HG03460 (cell line): ENCODE data around the gene THADA.
"Not testable (repeated sequence)": the region's sequence is repeated elsewhere in the genome, so short reads cannot be mapped to it uniquely, and the experiment has no call there.

ENCODE experiments used
- ATAC-seq: cut with Tn5 transposase; IDR thresholded peaks from one replicate; pipeline ENCODE4 v1.9.1; 2021; ENCODE audit not compliant: unreplicated experiment

The THADA gene

DNA sequence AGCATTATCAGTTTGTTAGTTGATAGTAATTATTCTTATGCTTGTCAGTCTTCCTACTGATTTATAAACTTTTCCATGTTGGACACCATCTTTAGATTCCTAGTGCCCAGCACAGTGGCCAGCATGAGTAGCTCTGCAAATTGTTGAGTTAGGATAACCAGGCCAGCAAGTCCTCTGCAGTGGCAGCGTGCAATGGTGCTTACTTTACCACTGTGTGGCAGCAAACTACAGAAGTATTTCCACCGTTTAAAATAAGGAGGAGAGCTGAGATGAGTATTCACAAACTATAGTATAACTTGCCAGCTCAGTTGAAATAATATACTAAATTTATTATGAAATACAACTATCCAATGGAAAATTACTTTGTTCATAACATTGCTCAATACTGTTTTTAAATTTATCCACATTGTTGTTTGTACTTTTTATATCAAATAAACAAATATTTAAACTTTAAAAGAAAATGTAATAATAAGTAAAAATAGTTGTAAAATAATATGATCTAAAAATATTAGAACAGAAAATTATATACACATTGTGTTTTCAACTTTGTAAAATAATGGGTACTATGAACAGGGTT lies 9.3 kb upstream of the THADA start:
- ATAC-seq, result no peak

DNA sequence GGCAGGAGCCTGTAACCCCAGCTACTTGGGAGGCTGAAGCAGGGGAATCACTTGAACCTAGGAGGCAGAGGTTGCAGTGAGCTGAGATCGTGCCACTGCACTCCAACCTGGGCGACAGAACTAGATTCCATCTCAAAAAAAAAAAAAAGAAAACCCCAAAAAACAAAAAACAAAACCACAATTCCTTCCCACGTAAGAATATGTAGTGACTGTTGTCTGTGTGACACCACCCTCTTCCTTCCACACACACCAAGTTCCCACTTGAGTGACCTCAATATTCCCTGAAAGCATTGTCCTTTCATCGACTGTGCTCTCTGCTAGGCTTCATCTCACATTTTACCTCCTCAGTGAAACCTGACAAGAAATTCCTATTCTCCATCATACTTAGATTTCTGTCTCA lies 8.8 kb upstream of the THADA start:
- ATAC-seq, result no peak

DNA sequence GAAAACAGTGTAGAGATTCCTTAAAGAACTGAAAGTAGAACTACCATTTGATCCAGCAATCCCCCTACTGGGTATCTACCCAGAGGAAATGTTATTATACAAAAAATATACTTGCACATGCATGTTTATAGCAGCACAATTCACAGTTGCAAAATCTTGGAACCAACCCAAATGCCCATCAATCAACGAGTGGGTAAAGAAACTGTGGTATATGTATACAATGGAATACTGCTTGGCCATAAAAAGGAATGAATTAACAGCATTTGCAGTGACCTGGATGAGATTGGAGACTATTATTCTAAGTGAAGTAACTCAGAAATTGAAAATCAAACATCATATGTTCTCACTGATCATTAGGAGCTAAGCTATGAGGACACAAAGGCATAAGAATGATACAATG lies 4.8 kb upstream of the THADA start:
- not testable (repeated sequence) for ATAC-seq

GRCh38 chr2:43594875-43595274 lies 963 bp downstream of the THADA start:
- no peak for ATAC-seq

GRCh38 chr2:43593254-43593653 lies 2.6 kb downstream of the THADA start:
- no peak for ATAC-seq

- no peak for ATAC-seq
These were observed 3.4 kb downstream of the THADA start for GRCh38 chr2:43592443-43592842.

GRCh38 chr2:43585708-43586107 lies 10.1 kb downstream of the THADA start:
- no peak for ATAC-seq

DNA sequence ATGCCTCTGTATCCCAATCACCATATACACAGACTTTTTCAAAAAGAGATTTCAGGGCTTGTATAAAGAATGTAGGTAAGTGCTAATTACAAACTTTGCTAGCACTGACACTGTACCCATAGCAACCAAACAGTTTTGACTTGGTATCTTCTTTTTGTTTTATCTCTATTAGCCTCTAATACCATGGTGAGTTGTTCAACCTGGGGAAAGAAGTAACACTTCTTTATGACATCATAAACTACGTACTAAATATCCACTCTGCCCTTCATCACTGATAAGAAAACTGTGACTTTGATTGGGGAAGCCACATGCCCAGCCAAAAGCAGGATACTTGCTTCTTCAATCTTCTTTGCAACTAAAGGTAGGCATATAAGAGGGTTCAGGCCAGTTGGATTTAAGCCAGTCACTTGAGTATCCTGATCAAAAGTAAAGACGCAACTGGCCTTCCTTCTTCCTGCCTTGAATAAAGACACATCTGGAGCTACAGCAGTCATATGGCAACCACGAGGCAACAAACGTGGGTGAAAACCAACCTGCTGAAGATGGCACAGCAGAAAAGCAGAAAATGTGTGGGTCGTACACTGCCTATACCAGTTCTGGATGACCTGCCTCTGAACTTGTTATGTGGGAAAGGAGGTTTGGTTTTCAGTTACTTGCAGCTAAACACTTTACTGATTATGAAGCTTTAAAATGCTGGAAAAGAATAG lies 16.4 kb downstream of the THADA start:
- ATAC-seq, result no peak

GRCh38 chr2:43576981-43577892 lies 18.6 kb downstream of the THADA start:
- ATAC-seq, result no peak

GRCh38 chr2:43572244-43572643 lies 23.6 kb downstream of the THADA start:
- no peak for ATAC-seq

DNA sequence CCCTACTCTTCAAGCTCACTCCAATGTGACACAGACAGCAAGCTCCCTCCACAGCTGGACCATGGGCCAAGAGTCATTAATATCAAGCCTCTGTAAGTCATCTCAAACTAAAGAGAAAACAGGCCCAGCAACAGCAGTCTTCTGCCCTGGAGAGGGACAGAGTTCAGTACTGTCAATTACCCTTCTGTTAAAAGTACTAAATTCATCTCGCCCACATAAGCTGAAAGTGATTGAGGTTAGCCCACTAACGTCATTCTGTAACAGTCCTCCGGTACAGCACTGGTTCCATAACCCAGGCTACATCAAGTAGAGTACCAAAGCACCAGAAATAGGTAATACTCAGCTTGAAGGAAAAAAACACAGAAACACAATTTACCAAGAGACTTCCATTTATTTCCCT lies 25.9 kb downstream of the THADA start:
- peak; percentile 63 for ATAC-seq

DNA sequence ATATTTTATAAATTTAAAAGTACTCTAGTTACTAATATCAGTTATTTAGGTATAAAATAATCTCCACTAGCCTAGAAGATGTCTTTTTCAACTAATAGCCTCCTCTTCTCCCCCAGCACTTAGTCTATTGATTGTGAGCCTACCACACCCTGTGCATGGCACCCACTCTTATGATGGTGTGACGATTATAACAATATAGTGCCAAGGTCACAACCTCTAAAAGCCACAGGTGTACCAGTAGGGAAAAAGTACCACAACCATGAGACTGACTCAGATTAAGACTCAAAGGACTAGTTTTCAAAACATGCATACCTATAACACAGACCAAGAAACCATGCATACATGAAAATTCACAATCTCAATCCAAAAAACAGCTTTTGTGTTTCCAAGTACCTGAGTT lies 27.6 kb downstream of the THADA start:
- ATAC-seq, result no peak

DNA sequence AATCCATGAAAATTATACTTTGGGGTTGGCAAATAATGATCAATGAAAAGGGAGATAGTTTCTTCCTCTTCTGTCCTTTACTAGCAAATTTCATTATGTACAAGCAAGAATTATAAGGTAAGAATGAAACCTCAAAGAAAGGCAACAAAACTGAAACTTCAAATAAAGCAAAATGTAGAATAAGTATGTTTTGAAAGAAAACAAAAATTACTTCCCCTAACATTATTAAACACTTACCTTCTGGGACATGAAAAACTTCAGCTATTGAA lies 29.4 kb downstream of the THADA start:
- no peak for ATAC-seq

DNA sequence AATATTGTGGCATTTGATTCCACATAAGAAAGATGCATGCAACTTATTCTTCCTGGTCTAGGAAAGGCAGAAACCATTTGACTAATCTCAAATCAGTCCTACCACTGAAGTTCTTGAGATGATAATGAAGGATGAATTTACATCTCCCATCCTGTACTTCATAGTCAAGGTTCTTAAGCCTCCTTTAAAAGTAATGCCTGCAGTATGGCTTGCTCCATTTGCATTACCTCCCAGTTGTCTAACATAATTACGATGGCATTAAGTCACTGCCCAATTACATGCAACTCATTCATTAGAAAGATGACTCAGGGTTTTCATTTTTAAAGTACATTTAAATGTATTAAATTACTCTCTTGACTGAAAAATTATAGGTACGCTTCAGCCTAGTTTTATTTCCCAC lies 32.2 kb downstream of the THADA start:
- no peak for ATAC-seq

DNA sequence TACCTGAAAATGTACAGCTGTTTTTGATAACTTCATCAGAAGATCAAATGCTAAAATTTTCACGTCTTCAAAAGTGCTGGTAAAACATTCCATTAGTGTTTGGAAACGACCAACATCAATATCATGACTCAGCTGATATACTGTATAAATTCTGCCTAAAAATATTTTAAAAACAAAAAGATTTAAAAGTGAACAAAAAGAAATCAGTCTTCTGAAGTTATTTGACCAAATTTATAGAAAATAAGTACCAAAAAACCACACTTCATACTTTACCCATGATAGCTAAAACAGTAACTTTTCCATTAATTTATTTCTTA lies 35.6 kb downstream of the THADA start:
- ATAC-seq, result no peak

- peak; percentile 78 for ATAC-seq
These were observed 36.2 kb downstream of the THADA start for GRCh38 chr2:43559391-43560230.

DNA sequence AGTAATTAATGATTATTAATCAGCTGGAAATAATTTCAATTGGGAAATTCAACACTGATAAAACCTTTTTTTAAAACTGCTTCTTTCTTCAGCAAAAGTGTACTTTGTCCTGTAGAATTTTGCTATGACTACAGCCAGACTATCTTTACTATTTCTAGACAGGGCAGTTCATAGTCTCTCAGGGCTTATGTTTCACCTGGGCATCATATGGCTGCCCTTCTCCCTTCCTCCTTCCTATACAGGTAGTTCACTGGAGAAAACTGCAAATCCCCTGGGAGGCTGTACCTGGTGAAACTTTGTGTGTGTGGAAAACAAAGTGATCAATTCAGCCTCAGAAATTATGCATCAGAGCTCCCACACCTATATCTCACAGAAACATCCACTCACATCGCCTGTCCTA lies 38.6 kb downstream of the THADA start:
- ATAC-seq, result no peak

GRCh38 chr2:43556256-43556655 lies 39.6 kb downstream of the THADA start:
- ATAC-seq, result no peak

DNA sequence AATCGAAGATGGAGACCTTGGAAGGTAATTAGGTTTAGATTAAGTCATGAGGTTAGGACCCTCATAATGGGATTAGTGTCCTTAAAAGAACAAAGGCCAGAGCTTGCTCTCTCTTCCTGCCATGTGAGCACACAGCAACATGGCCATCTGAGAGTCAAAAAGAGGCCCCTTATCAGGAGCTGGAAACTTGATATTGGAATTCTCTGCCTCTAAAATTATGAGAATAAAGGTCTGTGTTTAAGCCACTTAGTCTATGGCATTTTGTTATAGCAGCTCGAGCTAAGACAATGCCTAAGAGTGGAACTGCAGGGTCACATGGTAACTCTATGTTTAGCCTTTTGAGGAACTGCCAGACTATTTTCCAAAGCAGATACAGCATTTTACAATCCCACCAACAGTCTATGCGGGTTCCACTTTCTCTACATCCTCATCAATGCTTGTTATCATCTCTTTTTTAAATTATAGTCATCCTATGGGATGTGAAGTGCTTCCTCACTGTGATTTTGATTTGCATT lies 42.4 kb downstream of the THADA start:
- no peak for ATAC-seq

GRCh38 chr2:43551990-43552389 lies 43.8 kb downstream of the THADA start:
- no peak for ATAC-seq

- ATAC-seq, result not testable (repeated sequence)
These were observed 47.5 kb downstream of the THADA start for GRCh38 chr2:43548381-43548780.
